HG03060 (cell line): ENCODE results near the gene DNAJB12.
"Not testable (repeated sequence)": the region's sequence is repeated elsewhere in the genome, so short reads cannot be mapped to it uniquely, and the experiment has no call there.

ENCODE experiments used
- ATAC-seq: cut with Tn5 transposase; IDR thresholded peaks from one replicate; pipeline ENCODE4 v1.9.1; 2021; ENCODE audit warnings: low read depth, moderate number of reproducible peaks; ENCODE audit not compliant: unreplicated experiment

DNAJB12 gene

DNA sequence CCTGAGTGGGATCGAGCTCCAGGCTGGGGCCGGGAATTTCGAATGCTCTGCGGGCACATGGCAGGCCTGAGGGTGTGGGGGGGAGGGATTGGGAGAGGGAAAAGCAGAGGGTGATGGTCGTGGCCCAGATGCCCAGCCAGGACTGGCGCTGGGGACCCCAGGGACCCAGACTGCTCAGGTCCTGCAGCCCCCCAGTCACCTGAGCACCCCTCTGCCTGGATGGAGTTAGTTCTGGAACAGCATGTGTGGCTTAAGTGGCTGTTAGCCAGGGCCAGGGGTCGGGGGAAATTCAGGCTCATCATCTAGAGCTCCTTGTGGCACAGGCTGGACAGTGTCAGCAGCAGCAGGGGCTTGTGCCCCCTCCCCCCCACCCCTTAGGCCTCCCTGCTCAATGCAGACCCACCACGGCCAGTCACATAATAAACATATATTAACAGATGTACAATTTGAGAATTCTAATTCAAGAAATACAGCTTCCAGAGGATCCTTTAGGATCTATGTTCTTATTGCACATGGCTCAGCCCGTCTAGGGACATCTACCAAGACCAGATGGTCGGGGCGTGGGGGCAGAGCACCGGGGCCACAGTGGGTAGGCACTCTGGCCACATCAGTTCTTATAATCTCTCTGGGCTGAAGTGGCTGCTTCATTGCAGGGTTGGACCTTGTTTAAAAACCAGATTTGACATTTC, 22.2 kb downstream of the DNAJB12 start:
- ATAC-seq, result no peak

DNA sequence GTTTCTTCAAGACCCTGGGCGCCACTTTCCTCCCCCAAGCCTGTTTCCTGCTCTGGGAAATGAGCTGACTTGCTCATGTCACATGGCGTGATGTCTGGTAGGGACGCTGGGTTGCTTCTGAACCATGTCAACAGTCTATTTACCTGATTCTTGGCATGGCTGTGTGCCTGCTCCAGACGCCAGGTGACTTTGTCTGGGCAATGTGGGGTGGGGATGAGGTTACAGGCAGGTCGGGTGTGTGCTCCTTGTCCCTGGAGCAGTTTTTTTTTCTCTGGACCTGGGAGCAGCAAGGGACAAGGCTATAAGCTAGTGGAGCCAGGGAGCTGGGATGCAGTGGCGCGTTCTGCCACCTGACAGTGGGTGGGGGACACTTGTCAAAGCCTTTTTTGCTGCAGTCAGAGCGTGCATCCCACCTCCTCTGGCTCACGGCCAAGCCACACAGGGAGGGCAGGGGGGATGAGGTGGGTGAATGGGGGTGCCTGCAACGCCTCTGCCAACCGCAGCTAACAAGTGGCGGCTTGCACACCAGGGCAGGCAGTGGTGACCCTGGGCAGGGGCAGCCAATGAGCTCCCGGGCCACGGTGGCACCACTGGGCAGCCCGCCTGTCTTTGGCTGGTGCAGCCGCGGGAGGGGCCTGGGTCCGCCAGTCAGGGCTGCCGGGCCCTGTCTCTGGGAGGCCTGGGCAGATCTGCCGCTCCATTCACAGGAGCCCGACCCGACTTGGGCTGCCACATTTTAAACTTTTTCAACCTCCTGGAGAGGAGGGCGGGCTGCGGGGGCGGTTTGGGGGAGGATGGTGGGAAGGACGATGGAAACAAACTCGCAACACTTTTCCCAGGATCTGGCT, 22.9 kb downstream of the DNAJB12 start:
- no peak for ATAC-seq

DNA sequence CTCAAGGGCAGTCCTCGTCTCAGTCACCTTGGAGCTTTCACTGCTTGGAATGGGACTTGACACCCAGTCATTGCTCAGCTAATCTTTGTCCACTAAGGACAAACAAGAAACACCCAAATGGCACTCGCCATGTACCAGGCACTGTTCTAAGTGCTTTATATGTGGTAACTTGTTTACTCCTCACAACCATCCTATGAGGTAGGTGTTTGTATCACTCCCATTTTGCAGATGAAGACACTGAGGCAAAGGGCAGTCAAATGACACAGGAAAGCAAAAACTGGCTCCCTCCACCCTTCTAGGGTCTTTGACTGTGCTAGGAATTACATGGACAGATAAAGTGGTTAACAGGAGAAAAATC, 24.7 kb downstream of the DNAJB12 start:
- ATAC-seq, result no peak

DNA sequence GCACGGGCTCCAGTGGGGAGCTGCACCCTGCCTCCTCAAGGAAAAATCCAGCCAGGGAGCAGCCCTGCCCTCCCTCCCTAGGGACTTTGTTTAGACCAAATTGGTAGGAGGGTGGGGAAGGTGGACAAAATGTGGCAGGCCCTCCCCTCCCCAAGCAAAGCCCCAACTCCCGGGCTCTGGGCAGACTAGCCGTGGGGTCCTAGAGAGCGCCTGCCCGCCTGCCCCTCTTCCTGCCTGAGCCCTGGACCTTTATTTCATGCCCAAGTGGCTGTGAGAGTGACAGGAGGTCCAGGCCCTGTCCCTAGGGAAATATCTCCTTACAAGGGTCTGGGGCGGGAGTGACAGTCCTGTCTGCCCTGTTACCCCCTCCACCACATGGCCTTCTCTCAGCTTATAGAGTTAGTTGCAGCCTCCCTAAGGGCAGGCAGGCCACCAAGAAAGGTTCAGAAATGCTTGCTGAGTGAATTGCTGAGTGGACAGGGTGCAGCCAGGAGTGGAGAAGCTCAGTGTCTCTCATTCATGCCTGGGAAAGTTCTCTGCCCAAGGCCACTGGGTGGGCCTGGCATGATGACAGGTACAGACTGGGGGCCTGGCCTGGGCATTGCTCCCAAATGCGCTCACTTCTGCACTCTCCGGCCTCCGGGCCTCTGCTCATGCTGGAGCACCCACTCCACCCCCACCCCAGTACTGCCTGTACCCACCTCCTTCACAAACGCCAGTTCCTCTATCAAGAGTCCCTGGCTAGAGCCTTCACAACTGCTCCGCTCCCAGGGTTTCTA, 25.2 kb downstream of the DNAJB12 start:
- ATAC-seq, result no peak

DNA sequence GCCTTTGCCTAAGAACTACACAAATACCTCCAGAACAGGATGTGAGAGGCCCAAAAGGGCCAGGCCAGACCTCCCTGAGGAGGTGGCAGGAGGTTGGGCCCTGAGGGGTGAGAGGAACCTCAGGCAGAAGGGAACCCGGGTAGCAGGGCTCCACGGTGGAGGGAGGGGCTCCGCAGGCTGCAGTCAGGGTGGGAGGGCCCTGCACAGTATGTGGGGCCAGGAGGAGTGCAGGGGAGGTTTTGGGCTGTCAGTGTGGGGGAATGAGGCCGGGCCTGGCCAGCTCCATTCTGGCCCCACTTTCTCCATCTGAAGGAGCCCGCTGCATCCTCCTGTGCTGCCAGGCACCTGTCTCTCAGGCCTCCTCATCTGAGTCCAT, 25.9 kb downstream of the DNAJB12 start:
- no peak for ATAC-seq

DNA sequence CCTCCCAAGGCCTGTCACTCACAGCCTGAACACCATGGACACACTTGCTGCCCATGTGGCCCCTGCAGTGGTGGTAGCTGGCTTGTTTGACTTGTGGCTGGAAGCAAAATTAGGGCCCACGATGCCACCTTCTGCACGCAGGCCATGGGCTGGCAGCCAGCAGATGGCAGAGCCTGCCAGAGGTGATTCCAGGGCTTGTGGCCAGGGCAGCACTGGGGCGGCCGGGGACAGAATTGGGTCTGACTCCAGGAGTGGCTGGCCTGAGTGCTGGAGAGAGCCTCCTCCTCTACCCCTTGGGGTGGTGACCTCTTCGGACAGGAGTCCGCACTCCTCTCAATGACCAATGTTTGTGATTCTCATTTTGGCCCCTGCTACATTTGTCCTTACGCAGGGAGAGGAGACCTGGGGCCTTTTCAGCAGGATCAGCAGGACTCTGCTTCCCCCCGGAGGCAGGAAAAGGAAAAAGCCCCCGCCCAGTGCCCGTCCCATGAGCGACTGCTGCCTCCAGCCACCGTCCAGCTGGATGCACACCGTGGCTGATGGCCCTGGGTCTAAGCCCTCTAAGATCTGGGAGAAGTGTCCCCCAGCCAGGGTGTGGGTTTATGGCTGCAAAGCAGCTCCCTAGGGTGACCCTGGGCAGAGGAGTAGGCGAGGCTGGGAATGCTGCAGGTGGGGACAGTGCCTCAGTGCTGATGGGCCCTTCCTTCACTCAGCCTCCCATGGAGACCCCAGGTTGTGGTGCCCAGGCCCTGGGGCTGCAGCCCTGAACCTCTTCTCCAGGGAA, 26.5 kb downstream of the DNAJB12 start:
- no peak for ATAC-seq

DNA sequence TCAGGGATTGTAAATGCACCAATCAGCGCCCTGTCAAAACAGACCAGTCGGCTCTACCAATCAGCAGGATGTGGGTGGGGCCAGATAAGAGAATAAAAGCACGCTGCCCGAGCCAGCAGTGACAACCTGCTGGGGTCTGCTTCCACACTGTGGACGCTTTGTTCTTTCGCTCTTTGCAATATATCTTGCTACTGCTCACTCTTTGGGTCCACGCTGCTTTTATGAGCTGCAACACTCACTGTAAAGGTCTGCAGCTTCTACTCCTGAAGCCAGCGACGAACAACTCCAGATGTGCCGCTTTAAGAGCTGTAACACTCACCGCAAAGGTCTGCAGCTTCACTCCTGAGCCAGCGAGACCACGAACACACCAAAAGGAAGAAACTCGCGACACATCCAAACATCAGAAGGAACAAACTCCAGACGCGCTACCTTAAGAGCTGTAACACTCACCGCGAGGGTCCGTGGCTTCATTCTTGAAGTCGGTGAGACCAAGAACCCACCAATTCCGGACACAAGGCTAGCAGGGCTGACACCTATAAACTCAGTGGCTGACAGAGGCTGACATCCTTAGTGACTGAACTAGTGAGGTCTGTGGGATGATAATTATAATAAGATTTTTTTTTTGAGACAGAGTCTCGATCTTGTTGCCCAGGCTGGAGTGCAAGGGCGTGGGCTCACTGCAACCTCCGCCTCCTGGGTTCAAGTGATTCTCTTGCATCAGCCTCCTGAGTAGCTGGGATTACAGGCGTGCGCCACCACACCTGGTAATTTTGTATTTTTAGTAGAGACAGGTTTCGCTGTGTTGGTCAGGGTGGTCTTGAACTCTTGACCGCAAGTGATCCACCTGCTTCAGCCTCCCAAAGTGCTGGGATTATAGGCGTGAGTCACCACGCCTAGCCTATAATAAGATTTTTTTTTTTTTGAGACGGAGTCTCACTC, 27.8 kb downstream of the DNAJB12 start:
- not testable (repeated sequence) for ATAC-seq

DNA sequence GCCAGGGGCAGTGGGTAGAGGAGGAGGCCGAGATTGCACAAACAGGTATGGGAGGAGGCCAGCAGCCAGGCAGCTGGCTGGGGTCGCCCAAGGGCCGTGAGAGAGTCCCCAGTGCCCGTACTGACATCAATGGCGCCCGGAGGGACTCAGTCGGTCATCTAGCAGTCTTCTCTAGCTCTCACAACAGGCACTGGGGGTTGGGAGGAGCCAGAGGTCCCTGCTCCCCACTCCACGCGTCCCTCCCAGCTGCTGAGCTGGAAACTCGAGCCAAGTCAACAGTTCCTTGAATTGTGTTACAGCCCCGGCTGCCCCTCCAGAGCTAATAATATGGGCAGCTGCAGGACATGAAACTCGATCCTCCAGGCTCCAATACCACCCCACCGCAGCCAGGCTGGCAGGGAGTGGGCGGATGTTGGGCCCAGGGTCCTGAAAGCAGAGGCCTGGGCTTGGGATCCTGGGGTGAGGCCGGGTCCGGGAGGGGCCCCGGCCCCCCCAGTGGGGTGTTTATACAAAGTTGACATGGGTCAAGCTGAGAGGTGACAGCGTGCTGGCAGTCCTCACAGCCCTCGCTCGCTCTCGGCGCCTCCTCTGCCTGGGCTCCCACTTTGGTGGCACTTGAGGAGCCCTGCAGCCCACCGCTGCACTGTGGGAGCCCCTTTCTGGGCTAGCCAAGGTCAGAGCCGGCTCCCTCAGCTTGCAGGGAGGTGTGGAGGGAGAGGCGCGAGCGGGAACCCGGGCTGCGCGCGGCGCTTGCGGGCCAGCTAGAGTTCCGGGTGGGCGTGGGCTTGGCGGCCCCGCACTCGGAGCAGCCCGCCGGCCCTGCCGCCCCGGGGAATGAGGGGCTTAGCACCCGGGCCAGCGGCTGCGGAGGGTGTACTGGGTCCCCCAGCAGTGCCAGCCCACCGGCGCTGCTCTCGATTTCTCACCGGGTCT, 29.2 kb downstream of the DNAJB12 start:
- ATAC-seq, result not testable (repeated sequence)

DNA sequence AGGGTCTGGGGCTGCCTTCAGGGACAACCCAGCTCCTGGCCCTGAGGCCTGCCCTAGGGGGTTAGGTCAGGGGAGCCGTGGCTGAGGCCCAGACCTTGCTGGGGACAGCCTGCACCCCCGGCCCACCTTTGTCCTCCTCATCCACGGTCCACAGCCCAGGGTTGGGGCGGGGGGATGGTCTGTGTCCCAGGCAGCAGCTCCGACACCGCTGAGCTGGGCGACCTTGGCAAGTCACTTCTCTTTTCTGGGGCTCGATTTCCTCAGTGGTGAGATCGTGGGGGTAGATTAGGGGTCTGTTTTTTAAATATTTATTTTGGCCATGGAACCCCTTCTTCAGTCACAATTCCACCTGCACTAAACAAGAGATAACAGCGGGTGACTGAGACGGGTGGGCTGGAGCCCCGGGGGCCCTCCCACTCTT, 30.9 kb downstream of the DNAJB12 start:
- ATAC-seq, result no peak

DNA sequence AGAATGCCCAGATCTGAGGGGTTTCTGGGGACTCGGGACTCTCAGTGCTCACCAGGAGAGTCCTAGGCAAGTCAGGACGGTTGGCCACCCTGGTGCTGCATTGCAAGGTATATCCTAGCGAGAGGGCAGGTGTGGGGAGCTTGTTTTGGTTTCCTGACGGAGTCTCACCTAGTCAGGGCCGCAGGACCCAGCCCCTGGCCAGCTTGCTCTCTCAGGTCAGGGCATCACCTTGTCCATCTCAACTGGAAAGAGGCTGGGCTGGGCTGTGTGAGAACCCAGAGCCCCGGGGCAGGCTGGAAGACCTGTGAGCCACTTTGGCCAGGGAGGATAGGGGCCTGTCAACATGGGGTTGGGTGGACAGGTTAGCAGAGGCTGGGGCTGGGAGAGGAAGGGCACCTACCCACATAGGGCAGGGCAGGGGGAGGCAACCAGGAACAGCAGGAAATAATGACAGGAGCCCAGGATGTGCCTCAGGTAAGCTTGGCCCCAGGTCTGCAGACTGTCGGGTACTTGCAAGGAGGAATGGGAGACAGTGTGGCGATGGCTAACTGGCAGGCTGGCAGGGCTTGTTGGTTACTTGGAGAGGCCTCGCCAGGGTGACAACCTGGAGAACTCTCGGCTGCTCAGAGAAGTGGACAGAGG, 31.5 kb downstream of the DNAJB12 start:
- ATAC-seq, result no peak

DNA sequence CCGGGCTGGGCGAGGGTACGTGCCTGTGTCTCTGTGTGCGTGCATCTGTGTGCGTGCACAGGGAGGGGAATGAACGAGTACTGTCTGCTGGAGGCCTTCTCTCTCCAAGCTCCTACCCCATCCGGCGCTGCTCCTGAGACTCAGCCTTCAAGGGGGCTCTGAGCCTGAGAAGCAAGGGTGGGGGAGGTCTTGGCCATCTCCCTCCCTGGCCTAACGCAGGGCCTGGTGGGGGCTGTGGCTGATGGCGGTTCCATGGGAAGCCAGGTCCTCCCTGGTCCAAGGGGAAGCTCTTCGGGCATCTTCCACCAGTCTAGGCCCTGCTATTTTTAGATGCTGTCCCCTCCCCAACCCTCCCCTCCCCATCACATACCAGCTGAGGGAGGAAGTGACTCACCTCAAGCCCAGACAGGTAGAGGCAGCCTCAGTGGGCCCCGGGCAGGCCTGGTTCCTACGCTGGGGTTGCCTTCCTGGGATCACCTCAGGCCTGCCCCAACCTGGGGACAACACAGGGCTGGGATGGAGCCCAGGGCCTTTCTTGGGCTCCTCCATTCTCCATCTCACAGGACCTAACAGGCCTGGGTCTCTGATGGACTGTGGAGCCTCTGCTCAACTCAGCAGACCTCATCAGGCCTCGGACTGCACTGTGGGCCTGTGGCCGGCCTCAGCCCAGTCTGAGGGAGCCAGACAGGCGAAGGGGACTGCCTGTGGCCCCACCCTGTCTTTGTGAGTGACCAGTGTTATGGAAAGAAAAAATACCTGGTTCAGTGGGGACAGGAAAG, 32.2 kb downstream of the DNAJB12 start:
- ATAC-seq, result no peak

DNA sequence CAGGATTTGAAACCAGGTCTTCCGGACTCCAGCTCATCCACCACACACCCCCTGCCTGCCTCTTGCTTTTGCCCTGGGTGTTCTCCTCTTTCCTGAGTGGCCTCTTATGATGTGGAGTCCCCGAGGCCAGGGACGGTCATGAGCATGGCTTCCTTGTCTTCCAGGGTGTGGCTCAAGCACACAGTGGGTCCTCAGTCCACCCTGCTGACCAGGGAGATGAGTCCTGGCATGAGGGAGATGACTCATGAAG, 32.8 kb downstream of the DNAJB12 start:
- no peak for ATAC-seq

DNA sequence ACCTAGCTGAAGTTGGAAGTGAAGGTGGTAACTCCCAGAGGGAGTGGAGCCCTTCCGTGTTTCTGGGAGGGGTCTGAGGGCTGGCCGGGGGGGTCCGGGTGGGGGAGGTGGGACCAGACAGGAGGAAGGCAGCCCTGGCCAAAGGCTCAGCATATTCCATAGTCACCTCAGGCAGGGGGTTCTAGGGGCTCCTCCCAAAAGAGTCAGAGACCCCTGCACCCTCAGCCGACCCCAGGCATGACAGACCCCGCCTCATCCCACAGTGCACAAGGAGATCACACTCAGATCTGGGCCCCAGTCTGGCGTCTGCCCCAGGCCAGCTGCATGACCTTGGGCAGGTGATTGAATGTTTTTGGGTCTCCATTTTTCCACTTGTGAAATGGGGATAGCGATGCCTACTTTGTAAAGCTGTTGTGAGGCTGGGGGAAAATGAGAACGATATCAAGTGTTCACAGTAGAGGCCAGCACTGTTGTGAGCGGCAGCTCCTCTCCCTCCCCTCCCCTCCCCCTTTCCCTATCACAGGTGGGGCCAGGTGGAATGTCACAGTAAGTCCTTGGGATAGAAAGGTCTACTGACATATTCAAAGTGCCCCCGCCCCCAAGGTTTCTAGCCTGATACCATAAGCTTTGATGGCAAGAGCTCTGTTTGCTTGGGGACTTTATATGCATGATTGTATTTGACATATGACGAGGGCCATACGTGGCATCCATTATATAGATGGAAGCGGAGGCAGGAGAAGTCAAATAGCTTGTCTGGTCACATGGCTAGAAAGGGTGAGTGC, 33.3 kb downstream of the DNAJB12 start:
- ATAC-seq, result no peak

DNA sequence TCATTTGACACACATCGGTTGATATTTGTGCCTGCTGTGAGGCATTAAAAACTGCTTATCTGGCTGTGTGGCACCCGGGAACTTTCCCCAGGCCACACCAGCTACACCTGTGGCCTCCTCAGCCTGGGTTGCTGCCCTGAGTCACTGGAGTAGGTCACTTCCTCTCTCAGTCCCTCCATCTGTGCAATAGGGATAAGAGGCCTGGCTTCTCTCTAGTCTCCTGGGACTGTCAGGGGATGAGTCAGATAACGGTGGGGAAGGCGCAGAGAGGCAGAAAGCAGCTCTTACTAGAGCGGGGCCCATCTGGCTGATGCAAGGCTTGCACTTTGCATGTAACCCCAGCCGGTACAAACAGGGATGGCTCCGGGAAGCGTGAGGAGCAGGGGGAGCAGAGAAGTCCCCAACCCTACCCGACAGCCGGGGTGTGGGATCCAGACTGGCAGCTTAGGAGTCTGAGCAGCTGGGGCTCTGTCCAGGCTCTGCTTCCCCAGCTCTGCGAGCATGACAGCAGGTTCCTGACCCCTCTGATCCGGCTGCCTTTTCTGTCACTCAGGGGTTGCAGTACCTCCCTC, 34.0 kb downstream of the DNAJB12 start:
- peak; percentile 59 for ATAC-seq

DNA sequence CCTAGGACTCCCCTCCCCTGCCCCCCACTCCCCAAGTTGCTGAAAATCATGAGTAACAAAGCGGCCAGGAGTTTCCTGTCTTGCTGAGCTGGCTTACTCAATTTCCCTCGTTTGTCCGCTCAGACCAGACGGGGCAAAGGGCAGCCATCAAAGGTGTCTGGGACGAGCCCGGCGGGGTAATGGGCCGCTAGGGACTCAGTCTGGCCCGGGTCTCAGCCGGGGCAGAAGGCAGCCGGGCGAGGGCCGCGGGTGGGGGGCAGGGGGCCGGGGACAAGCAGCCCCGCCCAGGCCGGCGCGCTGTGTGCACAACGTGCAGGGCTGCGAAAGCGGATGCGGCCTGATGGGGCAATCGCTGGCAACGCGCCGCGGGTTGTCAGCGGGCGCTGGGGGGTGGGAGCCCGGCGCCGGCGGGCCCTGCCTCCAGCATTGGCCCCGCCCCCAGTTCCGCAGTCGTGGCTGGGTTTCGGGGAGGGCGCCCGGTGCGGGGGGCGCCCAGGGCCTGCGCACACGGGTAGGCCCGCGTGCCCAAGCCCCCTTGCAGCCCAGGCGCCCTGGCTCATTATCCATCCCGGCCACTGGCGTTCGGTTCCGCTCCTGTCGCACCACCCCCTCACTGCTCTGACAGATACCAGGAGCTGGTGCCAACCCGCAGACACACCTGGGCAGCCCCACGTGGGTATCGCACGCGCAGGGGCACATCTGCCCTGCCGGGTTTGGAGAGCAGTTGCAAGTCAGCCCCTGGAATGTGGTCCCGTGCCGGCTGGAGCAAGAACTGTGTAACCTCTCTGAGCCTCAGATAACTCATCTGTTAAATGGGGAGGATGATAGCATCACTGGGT, 35.1 kb downstream of the DNAJB12 start:
- ATAC-seq, result no peak
